Stimulated activated CD4-positive, alpha-beta T cell treated with anti-CD3 and anti-CD28 coated beads, Interleukin-2, amount 100 ng/mL, for 24 hours (primary cell): ENCODE results near the gene SRP14.
"Not testable (repeated sequence)": the region's sequence is repeated elsewhere in the genome, so short reads cannot be mapped to it uniquely, and the experiment has no call there.

ENCODE experiments used
- DNase-seq, 2 donors: peaks; one replicate each; pipeline ENCODE4 v3.0.0-alpha.2; 2020

SRP14 gene, protein sequence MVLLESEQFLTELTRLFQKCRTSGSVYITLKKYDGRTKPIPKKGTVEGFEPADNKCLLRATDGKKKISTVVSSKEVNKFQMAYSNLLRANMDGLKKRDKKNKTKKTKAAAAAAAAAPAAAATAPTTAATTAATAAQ

DNA sequence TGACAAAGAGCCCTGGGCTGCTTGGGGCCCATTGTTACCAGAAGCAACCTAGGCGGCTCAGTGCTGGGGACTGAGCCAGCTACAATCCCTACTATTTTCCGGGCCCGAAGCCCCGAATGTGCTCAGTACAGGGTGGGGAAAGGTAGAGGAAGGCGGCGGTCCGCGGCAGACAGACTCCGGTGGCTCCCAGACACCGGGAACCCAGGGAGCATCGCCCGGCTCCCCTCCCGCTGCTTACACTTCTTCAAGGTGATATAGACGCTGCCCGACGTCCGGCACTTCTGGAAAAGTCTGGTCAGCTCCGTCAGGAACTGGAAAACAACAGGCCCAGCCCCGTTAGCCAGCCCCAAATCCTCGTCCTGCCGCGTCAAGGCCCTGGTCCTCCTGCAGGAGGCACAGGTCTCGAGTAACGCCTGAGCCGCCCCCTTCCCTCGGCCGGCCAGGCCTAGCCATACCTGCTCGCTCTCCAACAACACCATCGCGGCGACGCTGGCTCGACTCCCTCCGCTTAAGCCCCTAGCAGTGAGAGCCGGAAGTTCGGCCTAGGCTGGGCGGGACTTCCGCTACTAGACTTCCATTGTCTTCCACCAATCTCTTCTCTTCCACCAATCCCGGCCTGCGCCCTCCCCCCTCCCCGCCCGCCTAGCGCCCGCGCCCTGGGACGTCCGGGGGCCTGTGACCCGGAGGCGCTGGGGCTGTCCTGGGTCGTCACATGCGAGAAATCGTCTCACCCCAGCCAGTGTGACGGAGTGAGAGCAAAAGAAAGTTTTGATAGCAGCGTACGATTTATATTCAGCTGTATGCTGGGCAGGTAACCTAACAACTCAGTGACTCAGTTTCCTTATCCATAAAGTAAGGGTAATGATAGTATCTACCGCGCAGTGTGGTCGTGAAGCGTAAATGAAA, at the start of gene SRP14:
Gene SRP14 (minus strand): TSS at position 544 of the 906 bp plus-strand sequence. CDS start 65 bp downstream, at position 479.
- peak; percentile 95 for DNase-seq

DNA sequence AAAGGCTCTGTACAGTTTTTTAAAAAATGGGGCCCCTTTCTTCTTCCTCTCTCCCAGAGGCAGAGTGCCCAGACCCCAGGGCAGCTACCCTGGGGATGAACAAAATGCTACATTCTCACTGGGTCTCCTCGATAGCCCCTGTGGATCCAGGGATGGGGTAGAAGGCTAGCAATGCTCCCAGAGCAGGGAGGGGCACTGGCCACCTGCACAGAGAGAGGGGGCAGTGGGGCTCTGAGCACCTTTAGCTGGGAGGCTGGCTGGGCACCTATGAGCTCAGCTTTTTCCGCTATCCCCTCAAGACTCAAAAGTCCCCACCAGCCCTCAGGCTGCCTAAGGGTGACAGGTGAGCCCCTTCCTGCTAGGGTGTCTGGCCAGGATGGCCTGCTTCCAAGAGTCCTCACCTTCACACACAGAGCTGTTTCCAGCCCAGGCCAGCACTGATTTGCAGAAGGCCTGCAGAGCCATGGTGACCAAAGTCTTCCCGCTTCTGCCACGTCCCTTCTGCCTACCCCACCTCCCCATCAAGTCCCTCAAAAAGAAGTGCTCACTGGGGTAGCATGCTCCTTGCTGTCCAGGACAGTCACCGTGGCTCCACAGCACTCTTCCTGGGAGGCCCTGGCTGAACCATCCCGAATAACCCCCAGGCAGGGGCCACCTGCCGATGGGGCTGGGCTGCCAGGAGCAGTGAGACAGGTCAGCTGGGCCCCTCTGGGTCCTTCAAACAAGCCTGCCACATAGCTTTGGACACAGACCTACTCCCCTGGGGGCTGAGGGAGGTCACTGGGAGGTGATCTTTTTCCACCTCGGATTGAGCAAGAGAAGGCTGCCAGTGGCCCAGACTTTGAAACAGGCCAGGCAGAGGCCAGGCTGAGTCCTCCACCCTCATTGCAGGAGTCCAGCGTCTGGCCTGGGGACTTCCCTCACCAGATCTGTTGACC, 49.3 kb upstream of the SRP14 start:
- no peak for DNase-seq

DNA sequence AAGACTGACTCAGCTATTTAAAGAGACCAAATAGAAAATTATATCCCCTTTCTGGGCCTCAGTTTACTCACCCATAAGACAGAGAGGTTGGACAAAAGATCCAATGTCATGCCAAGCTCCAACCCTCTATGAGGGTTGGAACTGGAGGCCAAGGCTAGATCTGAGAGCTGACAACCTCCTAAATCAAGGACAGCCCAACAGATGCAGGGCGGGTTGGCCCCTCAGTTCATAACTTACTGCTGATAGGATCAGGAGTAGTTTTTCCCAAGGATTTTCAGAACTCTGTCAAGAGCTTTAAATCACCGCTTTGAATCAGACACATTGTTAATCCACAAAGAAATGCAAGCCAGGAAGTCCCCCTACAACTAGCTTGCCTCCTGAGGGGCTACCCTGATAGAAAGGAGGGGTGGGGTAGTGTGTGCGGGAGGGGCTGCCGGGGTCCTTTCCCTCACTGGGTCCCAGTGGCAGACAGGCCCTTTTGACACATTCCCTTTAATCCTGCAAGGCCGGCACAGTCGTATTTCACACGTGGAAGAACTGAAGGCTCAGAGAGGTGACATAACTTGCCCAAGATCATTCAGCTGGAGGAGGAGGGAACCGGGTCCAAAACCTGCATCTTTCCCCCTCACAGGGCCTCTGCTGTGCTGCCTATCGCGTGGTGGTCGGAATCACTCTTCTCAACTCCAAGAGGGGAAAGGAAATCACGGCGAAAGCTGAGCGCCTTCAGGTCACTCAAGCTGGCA, 48.3 kb upstream of the SRP14 start:
- DNase-seq = no peak

DNA sequence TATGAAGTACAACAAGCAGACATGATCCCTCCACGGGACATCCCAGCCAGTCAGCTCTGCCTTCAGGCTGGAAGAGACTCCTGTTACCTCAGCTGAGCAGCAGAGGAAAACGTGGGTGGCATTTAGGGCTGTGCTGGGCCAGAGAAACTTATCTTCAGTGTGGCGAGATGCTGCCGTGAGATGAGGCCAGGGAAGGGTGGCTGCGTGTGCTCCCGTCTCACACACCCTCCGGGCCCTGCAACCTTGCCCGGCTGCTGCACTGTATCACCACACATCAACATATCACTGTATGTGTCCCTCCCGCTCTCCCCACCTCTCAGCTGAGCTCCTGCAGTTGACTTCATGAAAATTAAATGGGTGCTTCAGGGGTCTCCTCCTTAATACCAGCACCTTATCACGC, 46.3 kb upstream of the SRP14 start:
- DNase-seq = no peak

DNA sequence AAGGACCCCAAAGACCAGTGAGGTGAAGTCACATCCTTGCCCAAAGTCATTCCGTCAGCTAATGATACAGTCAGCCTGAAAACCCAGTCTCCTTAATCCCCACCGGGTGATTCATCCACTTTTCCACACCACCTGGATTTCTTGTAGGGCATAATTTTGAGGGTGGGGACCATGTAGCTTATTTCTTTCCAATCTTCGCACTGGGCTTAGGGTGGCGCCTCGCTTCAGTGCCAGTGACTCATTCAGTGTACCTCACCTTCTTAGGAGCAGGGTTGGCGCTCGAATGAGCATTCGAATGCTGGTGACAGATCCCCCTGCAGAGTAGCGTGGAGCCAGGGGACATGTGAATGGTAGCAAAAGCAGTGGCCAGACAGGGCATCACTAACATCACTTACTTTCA, 45.7 kb upstream of the SRP14 start:
- no peak for DNase-seq

DNA sequence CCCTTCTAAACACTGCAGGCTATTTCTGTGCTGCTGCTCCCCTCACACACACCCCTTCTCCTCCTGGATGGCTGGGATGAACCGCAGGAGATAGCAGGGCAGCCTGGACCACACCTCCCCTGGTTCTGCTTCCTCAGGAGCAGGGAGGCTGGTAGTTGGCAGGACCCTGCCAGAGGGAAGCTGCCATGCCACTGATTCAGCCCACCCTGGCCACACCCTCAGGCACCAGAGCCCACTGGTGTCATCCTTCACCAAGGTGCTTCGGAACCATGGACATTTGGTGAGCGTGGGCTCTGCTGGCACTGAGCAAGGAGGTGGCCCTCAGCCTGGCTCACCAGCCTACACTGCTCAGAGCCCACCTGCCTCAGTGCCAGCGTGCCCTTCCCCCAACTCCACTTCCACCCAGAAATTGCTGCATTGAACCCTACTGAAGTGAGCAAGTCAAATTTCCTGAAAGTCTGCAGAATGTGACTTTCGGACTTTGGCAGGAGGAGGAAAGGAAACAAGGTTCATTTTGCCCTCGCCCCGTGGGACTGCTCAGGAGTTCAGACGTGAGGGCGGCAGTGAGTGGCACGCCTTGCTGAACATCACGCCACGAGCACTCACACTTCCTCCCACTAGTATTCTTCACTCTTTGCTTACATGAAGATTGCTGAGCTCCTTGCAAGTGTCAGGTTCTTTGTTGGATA, 43.4 kb upstream of the SRP14 start:
- DNase-seq = no peak

DNA sequence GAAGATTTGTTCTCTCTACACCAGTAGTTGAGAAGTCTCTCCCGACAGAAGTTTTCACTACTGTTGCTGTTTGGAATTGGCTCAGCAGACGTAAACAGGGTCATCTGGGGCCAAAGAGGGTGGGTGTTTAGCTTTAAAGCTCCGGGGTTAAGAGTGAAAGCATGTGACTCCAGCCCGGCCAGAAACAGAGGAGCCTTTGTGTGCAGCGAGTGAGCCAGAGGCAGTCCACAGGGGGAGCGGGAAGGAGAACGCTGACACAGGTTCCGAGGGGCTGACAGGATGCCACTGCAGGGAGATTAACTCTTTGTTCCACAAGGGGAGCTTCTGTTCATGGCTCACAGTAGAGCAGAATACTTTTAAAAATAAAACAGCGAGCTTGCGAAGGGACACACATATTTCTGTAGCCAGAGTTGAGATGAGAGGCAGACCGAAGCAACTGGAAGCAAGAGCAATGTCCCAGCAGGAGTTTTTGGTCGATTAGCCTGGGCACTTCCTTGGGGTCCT, 42.8 kb upstream of the SRP14 start:
- no peak for DNase-seq

DNA sequence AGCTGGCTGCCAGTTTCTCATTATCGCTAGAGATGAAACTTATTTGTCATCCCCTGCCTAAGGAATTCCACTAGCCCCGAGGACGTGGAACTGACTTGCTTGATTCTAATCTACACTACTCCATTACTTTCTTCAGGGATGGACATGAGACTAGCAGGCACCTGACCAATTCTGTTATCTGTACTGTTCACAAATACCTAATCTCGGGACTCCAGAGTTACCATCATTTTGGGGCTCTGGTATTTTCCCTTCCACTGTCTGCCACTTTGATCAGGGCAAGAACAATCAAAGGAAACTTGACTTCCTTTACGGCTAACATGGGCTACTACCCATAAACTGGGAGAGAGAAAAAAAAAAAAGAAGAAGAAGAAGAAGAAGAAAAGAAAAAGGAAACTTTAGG, 41.9 kb upstream of the SRP14 start:
- no peak for DNase-seq

DNA sequence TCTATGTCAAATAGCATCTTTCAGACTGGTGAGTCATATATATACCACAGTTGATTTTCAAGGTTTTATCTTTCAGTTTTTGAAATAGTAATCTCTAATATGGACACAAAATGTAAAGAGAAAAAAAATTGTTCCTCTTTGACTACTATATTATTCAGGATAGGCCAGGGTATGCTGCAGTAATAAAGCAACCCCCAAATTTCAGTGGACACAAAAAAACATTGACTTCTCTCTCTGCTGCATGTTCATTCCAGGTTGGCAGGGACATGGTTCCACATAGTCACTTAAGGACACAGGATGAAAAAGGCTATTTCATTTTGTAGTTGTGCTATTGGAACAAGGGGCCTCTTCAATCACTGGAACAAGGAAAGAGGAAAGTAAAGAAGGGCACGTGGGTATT, 41.1 kb upstream of the SRP14 start:
- DNase-seq = no peak

DNA sequence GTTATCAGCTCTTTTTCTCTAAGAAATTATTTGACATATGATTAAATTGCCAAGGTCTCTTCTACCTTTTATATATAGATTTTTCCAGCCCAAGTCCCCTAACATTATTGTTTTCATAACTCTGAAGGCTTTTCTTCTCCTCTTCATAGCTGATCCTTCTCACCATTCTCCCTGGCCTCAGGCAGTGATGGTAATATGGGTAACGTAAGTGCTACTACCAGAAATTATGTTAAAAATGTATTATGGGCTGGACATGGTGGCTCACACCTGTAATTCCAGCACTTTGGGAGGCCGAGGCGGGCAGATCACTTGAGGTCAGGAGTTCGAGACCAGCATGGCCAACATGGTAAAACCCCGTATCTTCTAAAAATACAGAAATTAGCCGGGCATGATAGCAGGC, 40.5 kb upstream of the SRP14 start:
- DNase-seq = no peak

DNA sequence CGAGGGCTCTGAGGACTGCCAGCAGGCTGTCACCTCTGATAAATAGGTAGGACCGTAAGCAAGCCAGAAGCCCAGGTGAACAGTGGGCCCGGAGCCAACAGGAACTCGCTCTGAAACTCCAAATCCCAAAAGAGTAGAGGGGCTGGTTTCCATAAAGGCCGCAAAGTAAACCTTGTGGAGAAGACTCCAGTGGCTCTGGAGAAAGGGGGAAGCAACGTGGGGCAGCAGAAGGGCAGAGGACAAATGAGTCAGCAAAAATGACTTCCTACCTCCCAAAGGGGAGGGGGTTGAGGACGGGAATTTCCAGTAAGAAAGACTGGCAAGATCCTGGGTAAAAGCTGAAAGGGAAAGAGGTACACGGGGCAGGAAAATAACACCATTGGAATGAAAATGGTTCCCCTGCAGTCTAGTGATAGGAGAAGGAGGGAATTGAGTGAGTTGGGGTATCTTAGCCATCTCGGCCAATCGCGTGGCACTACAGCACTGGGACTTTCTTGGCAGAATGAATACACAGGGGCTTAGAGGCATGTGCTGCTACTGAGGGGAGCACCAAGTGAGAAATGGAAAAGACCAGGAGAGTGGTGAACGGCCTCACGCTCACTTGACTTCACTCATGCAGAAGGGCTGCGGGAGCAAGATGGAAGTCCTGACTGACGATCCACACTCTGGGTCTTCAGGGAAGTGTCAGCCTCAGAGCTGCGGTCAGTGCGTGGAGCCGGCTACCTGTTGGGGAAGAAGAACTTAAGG, 36.5 kb upstream of the SRP14 start:
- DNase-seq = no peak

DNA sequence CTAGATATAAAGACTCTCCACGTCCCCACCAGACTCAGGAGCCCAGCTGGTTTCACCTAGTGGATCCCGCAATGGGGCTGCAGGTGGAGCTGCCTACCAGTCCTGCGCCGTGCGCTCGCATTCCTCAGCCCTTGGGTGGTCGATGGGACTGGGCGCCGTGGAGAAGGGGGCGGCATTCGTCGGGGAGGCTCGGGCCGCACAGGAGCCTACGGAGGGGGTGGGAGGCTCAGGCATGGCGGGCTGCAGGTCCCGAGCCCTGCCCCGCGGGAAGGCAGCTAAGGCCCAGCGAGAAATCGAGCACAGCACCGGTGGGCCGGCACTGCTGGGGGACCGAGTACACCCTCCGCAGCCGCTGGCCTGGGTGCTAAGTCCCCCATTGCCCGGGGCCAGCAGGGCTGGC, 35.7 kb upstream of the SRP14 start:
- not testable (repeated sequence) for DNase-seq

DNA sequence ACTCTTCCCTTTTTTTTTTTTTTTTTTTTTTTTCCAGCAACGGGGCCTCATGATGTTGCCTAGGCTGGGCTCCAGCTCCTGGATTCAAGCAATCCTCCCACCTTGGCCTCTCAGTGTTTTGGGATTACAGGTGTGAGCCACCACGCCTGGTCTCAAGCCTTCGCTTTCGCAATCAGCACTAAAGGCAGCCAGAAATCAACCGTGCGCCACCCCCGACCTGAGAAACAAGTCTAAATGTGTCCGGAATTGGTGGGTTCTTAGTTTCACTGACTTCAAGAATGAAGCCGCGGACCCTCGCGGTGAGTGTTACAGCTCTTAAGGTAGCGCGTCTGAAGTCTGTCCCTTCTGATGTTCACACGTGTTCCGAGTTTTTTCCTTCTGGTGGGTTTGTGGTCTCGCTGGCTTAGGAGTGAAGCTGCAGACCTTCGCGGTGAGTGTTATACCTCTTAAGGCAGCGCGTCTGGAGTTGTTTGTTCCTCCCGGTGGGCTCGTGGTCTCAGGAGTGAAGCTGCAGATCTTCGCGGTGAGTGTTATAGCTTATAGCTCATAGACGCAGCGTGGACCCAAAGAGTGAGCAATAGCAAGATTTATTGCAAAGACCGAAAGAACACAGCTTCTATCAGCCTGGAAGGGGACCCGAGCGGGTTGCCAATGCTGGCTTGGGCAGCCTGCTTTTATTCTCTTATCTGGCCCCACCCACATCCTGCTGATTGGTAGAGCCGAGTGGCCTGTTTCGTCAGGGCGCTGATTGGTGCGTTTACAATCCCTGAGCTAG, 34.9 kb upstream of the SRP14 start:
- not testable (repeated sequence) for DNase-seq

DNA sequence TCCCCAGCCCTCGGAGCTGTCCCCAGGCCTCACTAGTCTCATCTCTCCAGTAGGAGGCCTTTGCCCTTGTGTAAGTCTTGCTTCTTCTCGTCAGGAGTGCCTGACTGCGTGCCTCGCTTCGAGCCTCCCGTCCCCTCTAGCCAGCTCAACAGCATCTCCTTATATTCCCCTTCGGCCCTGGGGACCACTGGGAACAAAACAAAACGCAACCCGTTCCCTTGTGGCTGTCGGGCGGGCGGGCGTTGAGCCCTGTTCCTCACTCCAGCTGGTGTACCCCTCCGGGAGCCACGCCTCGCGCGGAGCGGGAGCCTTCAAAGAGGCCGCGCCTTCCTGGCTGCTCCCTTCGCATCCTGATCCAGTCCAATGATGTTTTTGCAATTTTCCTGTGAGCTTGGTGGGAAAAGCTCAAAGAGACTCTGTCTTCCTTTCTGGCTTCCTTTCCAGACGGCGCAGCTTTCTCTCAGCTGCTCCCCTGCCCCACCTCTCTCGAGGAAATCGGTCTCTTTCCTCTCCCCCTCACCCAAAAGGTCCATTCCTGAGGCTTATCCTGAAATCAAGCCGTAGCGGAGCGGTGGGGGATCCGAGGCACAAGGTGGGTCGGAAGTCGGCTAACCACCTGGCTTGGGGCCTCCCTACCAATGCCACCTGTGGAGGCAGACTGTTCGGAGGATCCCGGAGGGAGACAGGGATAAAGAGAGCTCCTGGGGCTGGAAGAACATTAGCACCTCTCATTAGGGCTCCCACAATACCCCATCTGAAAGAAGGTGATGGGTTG, 33.4 kb upstream of the SRP14 start:
- DNase-seq = no peak

DNA sequence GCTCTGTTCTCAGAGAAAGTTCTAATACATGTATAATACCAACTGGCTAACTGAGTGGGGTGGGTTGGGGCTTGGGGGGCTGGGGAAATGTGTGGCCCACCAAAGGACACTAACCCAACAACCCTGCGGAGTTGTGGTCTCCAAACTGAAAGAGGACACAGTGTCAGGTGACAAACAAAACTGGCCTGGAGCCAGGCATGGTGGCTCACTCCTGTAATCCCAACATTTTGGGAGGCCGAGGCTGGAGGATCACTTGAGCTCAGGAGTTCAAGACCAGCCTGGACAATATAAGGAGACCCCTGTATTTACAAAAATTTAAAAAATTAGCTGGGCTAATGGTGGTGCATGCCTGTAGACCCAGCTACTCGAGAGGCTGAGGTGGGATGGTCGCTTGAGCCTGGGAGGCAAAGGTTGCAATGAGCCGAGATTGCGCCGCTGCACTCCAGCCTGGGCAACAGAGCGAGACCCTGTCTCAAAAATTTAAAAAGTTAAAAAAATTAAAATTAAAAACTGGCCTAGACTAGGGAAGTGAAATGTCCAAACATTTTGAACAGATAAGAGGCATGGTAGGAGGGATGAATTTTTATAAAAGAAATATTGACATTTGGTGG, 31.7 kb upstream of the SRP14 start:
- no peak for DNase-seq

DNA sequence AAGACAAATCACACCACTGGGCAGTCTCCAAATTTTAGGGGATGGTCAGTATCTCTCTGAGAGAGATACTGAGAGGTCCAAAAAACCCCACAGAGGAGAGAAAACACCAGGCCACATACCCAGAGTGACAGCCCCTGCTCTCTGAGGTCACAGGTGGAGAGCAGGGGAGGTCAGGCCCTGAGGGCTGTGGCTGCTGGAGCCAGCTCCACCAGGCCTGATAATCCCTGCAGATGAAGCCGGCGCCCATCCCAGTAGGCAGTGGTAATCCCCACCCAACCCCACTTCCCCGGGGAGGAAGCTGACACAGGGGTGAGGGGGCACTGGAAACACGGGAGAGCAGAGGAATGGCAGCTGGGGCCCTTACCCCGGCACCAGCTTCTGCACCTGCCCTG, 31.2 kb upstream of the SRP14 start:
- no peak for DNase-seq

DNA sequence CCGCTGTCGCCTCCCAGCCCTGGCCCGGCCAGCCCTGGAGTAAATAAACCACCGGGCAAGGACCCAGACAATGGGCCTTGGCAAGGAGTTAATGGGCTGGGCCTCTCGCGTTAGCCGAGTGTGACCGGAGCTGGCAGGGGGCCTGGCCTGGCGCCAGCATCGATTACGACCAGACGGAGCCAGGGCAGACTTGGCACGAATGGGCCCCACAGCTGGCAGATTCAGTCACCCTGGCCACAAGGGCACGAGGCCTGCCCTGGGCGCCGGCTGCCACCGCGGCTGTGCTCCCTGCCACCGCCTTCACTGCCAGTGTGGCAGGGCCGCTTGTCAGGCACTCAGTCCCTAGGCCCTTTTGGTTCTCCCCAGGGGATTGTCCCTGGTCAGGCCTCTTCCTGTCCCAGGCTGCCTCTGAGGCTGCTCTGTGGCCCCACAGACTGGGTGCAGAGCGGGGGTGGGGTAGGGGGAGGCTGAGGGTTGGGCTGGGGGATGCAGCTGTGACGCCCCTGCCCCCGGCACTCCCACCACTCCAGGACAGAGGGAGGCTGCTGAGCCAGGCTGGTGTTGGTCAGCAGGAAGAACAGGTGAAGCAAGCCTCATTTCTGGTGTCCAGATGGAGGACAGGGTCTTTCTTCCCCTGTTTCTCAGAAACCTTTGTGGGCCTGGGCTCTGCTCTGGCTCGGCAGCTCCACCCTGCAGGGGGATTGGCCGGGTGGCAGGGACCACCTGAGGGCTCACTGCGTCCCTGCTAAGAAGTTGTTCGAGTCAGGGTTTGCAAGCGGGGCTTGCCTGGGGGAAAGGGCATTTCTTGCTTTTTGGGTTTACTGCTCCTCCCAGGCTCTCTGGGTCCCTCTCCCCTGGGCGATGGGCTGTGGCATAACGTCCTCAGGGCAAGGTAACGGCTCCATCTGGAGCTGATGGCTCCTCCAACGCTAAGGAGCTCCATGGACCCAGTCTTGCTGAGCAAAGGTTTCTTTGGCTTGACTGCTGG, 30.5 kb upstream of the SRP14 start:
- no peak for DNase-seq
